H1 (cell line): Measurements from ENCODE around the gene KDM5A. TPM values are rescaled to one million over a fixed set of nuclear protein-coding genes. Genes with fewer than 3 reads are reported as not detected.

Experiments used
- CTCF ChIA-PET: fragments of 300-600 bp; sonication (Branson Sonifier 250); formaldehyde crosslinking; loops from one replicate; lab custom pipeline; 2021; ENCODE audit not compliant: partially characterized antibody; lab: Charles Lee
- POLR2A ChIA-PET: fragments of 300-600 bp; sonication (Branson Sonifier 250); formaldehyde crosslinking; loops from one replicate; lab custom pipeline; 2021; ENCODE audit warnings: inconsistent platforms; ENCODE audit not compliant: partially characterized antibody; lab: Charles Lee
- DNase-seq, 2 experiments: peaks; one replicate each; pipeline versions ENCODE4 v3.0.0 to v3.0.0-alpha.2; 2010 to 2022; ENCODE audit warnings: low spot score in 2 of 2, low read depth in 1 of 2, mixed read lengths in 1 of 2
- FAIRE-seq: peaks from 2 replicates; lab custom pipeline; 2011; peaks lifted over from hg19 to GRCh38; lab: Jason Lieb, UNC
- H2AFZ ChIP-seq: 2 replicates; pipeline ENCODE4 v1.8.1; 2012; ENCODE audit warnings: low read length, inconsistent platforms
- H2AK5ac ChIP-seq: 2 replicates; pipeline ENCODE4 v1.6.1; 2013; ENCODE audit warnings: low read depth, low read length
- H2BK120ac ChIP-seq: replicated peaks from 2 replicates; pipeline ENCODE3; 2013; ENCODE audit warnings: low read depth, low read length, inconsistent platforms
- H2BK12ac ChIP-seq: 2 replicates; pipeline ENCODE4 v1.6.1; 2013; ENCODE audit warnings: low read depth, low read length
- H2BK15ac ChIP-seq: 2 replicates; pipeline ENCODE4 v1.6.1; 2013; ENCODE audit warnings: low read length
- H2BK20ac ChIP-seq: 2 replicates; pipeline ENCODE4 v1.6.1; 2013; ENCODE audit warnings: low read length
- H2BK5ac ChIP-seq: 2 replicates; pipeline ENCODE4 v1.6.1; 2013; ENCODE audit warnings: low read depth, low read length
- H3K14ac ChIP-seq: 2 replicates; pipeline ENCODE4 v1.6.1; 2013; ENCODE audit warnings: inconsistent platforms; ENCODE audit not compliant: insufficient read length
- H3K18ac ChIP-seq: 2 replicates; pipeline ENCODE4 v1.6.1; 2013; ENCODE audit warnings: low read length; ENCODE audit errors: extremely low read depth
- H3K23ac ChIP-seq: 2 replicates; pipeline ENCODE4 v1.6.1; 2013; ENCODE audit warnings: inconsistent platforms; ENCODE audit not compliant: insufficient read length
- H3K23me2 ChIP-seq: 2 replicates; pipeline ENCODE4 v1.6.1; 2013; ENCODE audit warnings: low read depth, low read length
- H3K27ac ChIP-seq: 2 replicates; pipeline ENCODE4 v1.6.1; 2011; ENCODE audit warnings: low read depth, low read length, inconsistent platforms
- H3K27me3 ChIP-seq, 4 experiments: replicated peaks in 1 of 4; 1 replicate in 1 of 4; 2 replicates in 3 of 4; pipeline versions ENCODE4 v1.6.1 to v1.8.1; 2011 to 2013; ENCODE audit warnings: low read length in 3 of 4, mild to moderate bottlenecking in 3 of 4, inconsistent platforms in 2 of 4, mixed read lengths in 2 of 4, moderate library complexity in 1 of 4; ENCODE audit not compliant: control insufficient read depth in 3 of 4, insufficient read depth in 3 of 4; ENCODE audit errors: extremely low read depth in 1 of 4
- H3K36me3 ChIP-seq, 4 experiments: 2 replicates each; pipeline versions ENCODE4 v1.6.1 to v1.8.1; 2011 to 2013; ENCODE audit warnings: mild to moderate bottlenecking in 4 of 4, low read length in 3 of 4, moderate library complexity in 2 of 4, control low read depth in 1 of 4, inconsistent platforms in 1 of 4; ENCODE audit not compliant: insufficient read depth in 4 of 4, control insufficient read depth in 2 of 4
- H3K4ac ChIP-seq: replicated peaks from 2 replicates; pipeline ENCODE3; 2013; ENCODE audit warnings: low read length, low read depth, mixed read lengths, inconsistent platforms; ENCODE audit not compliant: insufficient read length
- H3K4me1 ChIP-seq, 4 experiments: replicated peaks in 1 of 4; 1 replicate in 1 of 4; 2 replicates in 3 of 4; pipeline versions ENCODE4 v1.6.1 to v1.8.1; 2011 to 2013; ENCODE audit warnings: low read length in 3 of 4, inconsistent platforms in 2 of 4, mixed read lengths in 1 of 4; ENCODE audit not compliant: insufficient read depth in 4 of 4, control insufficient read depth in 3 of 4
- H3K4me2 ChIP-seq, 2 experiments: 2 replicates each; pipeline versions ENCODE4 v1.6.1 to v1.8.1; 2011 to 2013; ENCODE audit warnings: low read depth in 2 of 2, low read length in 2 of 2, control low read depth in 1 of 2, inconsistent platforms in 1 of 2, mild to moderate bottlenecking in 1 of 2; ENCODE audit not compliant: insufficient read depth in 1 of 2
- H3K4me3 ChIP-seq, 4 experiments: fragments of 200-600, 300-600 bp in 1 of 4; sonication (generic), shearing (Covaris generic), sonication (Bioruptor Twin) in 1 of 4; 2 replicates each; pipeline versions ENCODE4 v1.5.1 to v1.8.1; 2011 to 2016; ENCODE audit warnings: low read length in 4 of 4, low read depth in 3 of 4, control low read depth in 2 of 4, inconsistent platforms in 2 of 4, mild to moderate bottlenecking in 2 of 4, mixed read lengths in 1 of 4, moderate library complexity in 1 of 4; ENCODE audit not compliant: insufficient read depth in 2 of 4; ENCODE audit errors: extremely low read depth in 1 of 4
- H3K56ac ChIP-seq: replicated peaks from 2 replicates; pipeline ENCODE3; 2013; ENCODE audit warnings: low read depth, mild to moderate bottlenecking, mixed read lengths, low read length, inconsistent platforms; ENCODE audit not compliant: insufficient read length
- H3K79me1 ChIP-seq: 2 replicates; pipeline ENCODE4 v1.6.1; 2013; ENCODE audit warnings: low read depth, low read length, control low read depth
- H3K79me2 ChIP-seq, 2 experiments: 2 replicates each; pipeline versions ENCODE4 v1.6.1 to v1.8.1; 2012 to 2013; ENCODE audit warnings: low read length in 2 of 2, mild to moderate bottlenecking in 2 of 2, inconsistent platforms in 1 of 2; ENCODE audit not compliant: insufficient read depth in 2 of 2, control insufficient read depth in 1 of 2
- H3K9ac ChIP-seq, 4 experiments: replicated peaks in 1 of 4; 1 replicate in 1 of 4; 2 replicates in 3 of 4; pipeline versions ENCODE4 v1.6.1 to v1.8.1; 2011 to 2013; ENCODE audit warnings: low read depth in 3 of 4, low read length in 3 of 4, control low read depth in 2 of 4, mild to moderate bottlenecking in 2 of 4, moderate library complexity in 2 of 4, inconsistent platforms in 1 of 4; ENCODE audit errors: extremely low read depth in 1 of 4
- H3K9me3 ChIP-seq, 2 experiments: 2 replicates each; pipeline versions ENCODE4 v1.6.1 to v1.8.1; 2012 to 2013; ENCODE audit warnings: mild to moderate bottlenecking in 2 of 2, moderate library complexity in 2 of 2, control low read depth in 1 of 2, inconsistent platforms in 1 of 2, low read depth in 1 of 2, low read length in 1 of 2, mixed read lengths in 1 of 2; ENCODE audit not compliant: insufficient read depth in 2 of 2
- H4K20me1 ChIP-seq, 2 experiments: replicated peaks in 1 of 2; 2 replicates each; pipeline versions ENCODE3 to v1.8.1; 2011 to 2013; ENCODE audit warnings: inconsistent platforms in 2 of 2, low read length in 2 of 2, mild to moderate bottlenecking in 1 of 2; ENCODE audit not compliant: insufficient read depth in 2 of 2, control insufficient read depth in 1 of 2
- H4K5ac ChIP-seq: 2 replicates; pipeline ENCODE4 v1.6.1; 2013; ENCODE audit warnings: low read length, low read depth, mixed read lengths, inconsistent platforms; ENCODE audit not compliant: insufficient read length
- H4K8ac ChIP-seq: 2 replicates; pipeline ENCODE4 v1.8.0; 2013; ENCODE audit warnings: mild to moderate bottlenecking, moderate library complexity, low read length, inconsistent platforms; ENCODE audit not compliant: insufficient read depth; ENCODE audit errors: extremely low read depth
- H4K91ac ChIP-seq: replicated peaks from 2 replicates; pipeline ENCODE3; 2013; ENCODE audit warnings: low read length, mixed read lengths, inconsistent platforms; ENCODE audit not compliant: insufficient read length
- BACH1 ChIP-seq: IDR thresholded peaks from 2 replicates; pipeline ENCODE4 v1.6.1; 2012; ENCODE audit warnings: low read length, improper control_type of control experiment
- CBX5 ChIP-seq: fragments of 300-800, 300-1000 bp; sonication (generic); IDR thresholded peaks from 2 replicates; pipeline ENCODE4 v1.7.1; 2016; ENCODE audit warnings: antibody characterized with exemption, low read length, low read depth
- HDAC2 ChIP-seq, 2 experiments: fragments of 300-600 bp in 1 of 2; sonication (generic) in 1 of 2; IDR thresholded peaks; 2 replicates each; pipeline ENCODE4 v1.6.1; 2011 to 2012; ENCODE audit warnings: low read depth in 2 of 2, low read length in 2 of 2, mild to moderate bottlenecking in 2 of 2, moderate library complexity in 2 of 2, borderline replicate concordance in 1 of 2, inconsistent platforms in 1 of 2
- KDM1A ChIP-seq: fragments of 200-600, 300-600 bp; sonication (generic); IDR thresholded peaks from 2 replicates; pipeline ENCODE4 v1.7.1; 2016; ENCODE audit warnings: mild to moderate bottlenecking, low read length, borderline replicate concordance
- KDM4A ChIP-seq: IDR thresholded peaks from one replicate; pipeline ENCODE4 v1.7.1; 2012; ENCODE audit warnings: low read depth, mild to moderate bottlenecking, moderate library complexity, low read length, inconsistent platforms; ENCODE audit not compliant: severe bottlenecking
- MAFK ChIP-seq: IDR thresholded peaks from 2 replicates; pipeline ENCODE4 v1.6.1; 2012; ENCODE audit warnings: low read depth, mild to moderate bottlenecking, improper control_type of control experiment, low read length
- NANOG ChIP-seq: IDR thresholded peaks from 2 replicates; pipeline ENCODE4 v1.6.1; 2011; ENCODE audit warnings: low read length, low read depth, mild to moderate bottlenecking, inconsistent platforms; ENCODE audit not compliant: insufficient read depth, poor library complexity, severe bottlenecking
- PHF8 ChIP-seq: fragments of 200-600 bp; sonication (generic); conservative IDR thresholded peaks from 2 replicates; pipeline ENCODE4 v1.7.1; 2012; ENCODE audit warnings: low read depth, mild to moderate bottlenecking, inconsistent platforms, low read length, moderate library complexity
- RAD21 ChIP-seq, 2 experiments: IDR thresholded peaks in 1 of 2; conservative IDR thresholded peaks in 1 of 2; 2 replicates each; pipeline ENCODE4 v1.6.1; 2011; ENCODE audit warnings: low read depth in 2 of 2, low read length in 2 of 2, improper control_type of control experiment in 1 of 2, inconsistent platforms in 1 of 2, mild to moderate bottlenecking in 1 of 2, moderate library complexity in 1 of 2
- SIN3A ChIP-seq, 2 experiments: IDR thresholded peaks in 1 of 2; conservative IDR thresholded peaks in 1 of 2; 2 replicates each; pipeline ENCODE4 v1.6.1; 2011 to 2012; ENCODE audit warnings: low read length in 2 of 2, improper control_type of control experiment in 1 of 2, low read depth in 1 of 2, mild to moderate bottlenecking in 1 of 2
- SP1 ChIP-seq: IDR thresholded peaks from 2 replicates; pipeline ENCODE4 v1.6.1; 2011; ENCODE audit warnings: low read depth, low read length
- SRF ChIP-seq: IDR thresholded peaks from 2 replicates; pipeline ENCODE4 v1.6.1; 2011; ENCODE audit warnings: mild to moderate bottlenecking, low read depth, low read length, moderate library complexity
- SUZ12 ChIP-seq: fragments of 200-600 bp; sonication (generic); IDR thresholded peaks from 2 replicates; pipeline ENCODE4 v1.6.1; 2012; ENCODE audit warnings: mild to moderate bottlenecking, inconsistent platforms, low read length, moderate library complexity, mixed read lengths
- TBP ChIP-seq: IDR thresholded peaks from 2 replicates; pipeline ENCODE4 v1.6.1; 2011; ENCODE audit warnings: low read depth, low read length, improper control_type of control experiment
- YY1 ChIP-seq: IDR thresholded peaks from 2 replicates; pipeline ENCODE4 v1.6.1; 2011; ENCODE audit warnings: low read depth, mild to moderate bottlenecking, low read length
- polyA plus RNA-seq, 7 experiments: library from polyadenylated mRNA; depleted of rRNA in 3 of 7; stranded (reverse) in 5 of 7; unstranded in 2 of 7; fragments of >200 nt in 5 of 7; fragments of 200-250 nt in 2 of 7; gene quantifications; 1 replicate in 5 of 7; 2 replicates in 1 of 7; 4 replicates in 1 of 7; pipeline versions ENCODE4 v1.2.1 to v1.2.3, GENCODE V29; 2011 to 2013; ENCODE audit warnings: missing spikeins in 2 of 7, mixed read lengths in 2 of 7
- total RNA-seq: library from RNA; stranded (reverse); fragmentation: NEBNext Ultra II Directional; extraction: Animal tissue kit (Norgen Biotek cat#: 25700); gene quantifications from 2 replicates; pipeline ENCODE4 v1.2.1, GENCODE V29; 2021

KDM5A gene
- total and polyA plus RNA-seq, 2 of the 8 experiments (the other 6 are each of a cell fraction or from before 2014, with no cell fraction given) = 6.3 to 36.9 TPM

DNA sequence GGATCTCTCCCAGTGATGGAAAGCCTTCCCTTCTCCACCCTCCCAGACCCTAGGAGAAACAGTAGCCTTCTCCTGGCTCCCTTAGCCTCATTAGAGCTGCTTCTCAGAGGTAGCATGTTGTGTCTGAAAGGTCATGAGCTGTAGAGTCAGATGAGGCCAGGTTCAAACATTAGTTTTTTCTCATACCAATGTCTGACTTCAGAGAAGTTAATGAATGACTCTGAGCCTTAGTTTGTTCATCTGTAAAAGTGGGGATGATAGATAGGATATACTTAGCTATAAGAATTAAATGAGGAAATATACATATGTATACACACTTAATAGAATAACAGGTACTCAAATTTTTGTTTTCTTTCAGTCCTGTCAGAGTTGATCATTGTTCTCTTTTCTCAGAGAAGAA is 127.0 kb downstream of the KDM5A start:
- Histone ChIP-seq H4K8ac (no peak overlapping the region), H3K14ac (no peak overlapping the region), H2BK15ac (no peak overlapping the region), H3K4me3 (no peak overlapping the region), H4K91ac (no peak overlapping the region), H2AK5ac (no peak overlapping the region), H3K4ac (no peak overlapping the region), H2BK12ac (no peak overlapping the region), H3K27ac (no peak overlapping the region), H4K20me1 (no peaks in the 10 kb centered on the region), H3K9ac (no peak overlapping the region), H3K79me1 (no peaks in the 10 kb centered on the region), H3K56ac (no peak overlapping the region), H2AFZ (no peak overlapping the region), H3K9me3 (no peaks in the 10 kb centered on the region), H3K4me2 (no peak overlapping the region), H3K27me3 (0 out of 7 replicates have a peak, but pooled peaks cover 0 to 5% (median 0%) of the 10 kb centered on the region in 4 experiments), H3K79me2 (no peaks in the 10 kb centered on the region), H2BK20ac (no peak overlapping the region), H2BK5ac (no peak overlapping the region), H3K23ac (no peak overlapping the region), H2BK120ac (no peak overlapping the region), H4K5ac (no peak overlapping the region), H3K36me3 (no peaks in the 10 kb centered on the region), H3K23me2 (no peaks in the 10 kb centered on the region), H3K4me1 (peaks cover 0 to 2% (median 0%) of the 10 kb centered on the region in 4 experiments; a peak in 2 of 7 replicates), H3K18ac (no peak overlapping the region)
- ChIA-PET POLR2A (no interaction called here), CTCF (interaction anchor here (0.9 to 2.3 kb wide), 2 partner anchors 15 to 42 kb away, joined by 3 to 7 read pairs; no protein-coding TSS in a partner anchor)
- DNase-seq (no peak), FAIRE-seq (no peak)
- TF ChIP-seq KDM4A = no peak
- TF ChIP-seq KDM1A = no peak
- no peak for TF ChIP-seq RAD21 (IDR thresholded peaks at IDR 0.05 in 1 of 2, conservative IDR thresholded peaks at IDR 0.05 in 1 of 2; ENCODE audit: low read depth in 2 of 2, low read length in 2 of 2)
- no peak for TF ChIP-seq SP1
- no peak for TF ChIP-seq PHF8
- no peak for TF ChIP-seq TBP
- TF ChIP-seq SRF = no peak
- TF ChIP-seq SIN3A (conservative IDR thresholded peaks at IDR 0.05 in 1 of 2, IDR thresholded peaks at IDR 0.05 in 1 of 2; ENCODE audit: low read depth in 1 of 2, low read length in 2 of 2) = no peak
- no peak for TF ChIP-seq MAFK
- TF ChIP-seq CBX5 = no peak
- no peak for TF ChIP-seq SUZ12
- no peak for TF ChIP-seq HDAC2 (IDR thresholded peaks at IDR 0.05; ENCODE audit: borderline replicate concordance in 1 of 2, low read depth in 2 of 2, low read length in 2 of 2)
- no peak for TF ChIP-seq BACH1
- no peak for TF ChIP-seq NANOG
- TF ChIP-seq YY1 = no peak
